ENCODE data around the gene CRACDL. TPM values are rescaled to one million over a fixed set of nuclear protein-coding genes. Genes with fewer than 3 reads are reported as not detected.

The CRACDL gene
- total RNA-seq, 1 donor: not detected

- no peak for TF ChIP-seq CTCF (IDR thresholded peaks at IDR 0.05; ENCODE audit: extremely low read depth, low read depth, low read length)
- H3K4me2 ChIP-seq (ENCODE audit: insufficient read depth, low read length): no peak overlapping the region
- H3K79me2 ChIP-seq (ENCODE audit: insufficient read depth, low read length): no peaks in the 10 kb centered on the region
- H3K36me3 ChIP-seq (ENCODE audit: insufficient read depth, low read length): no peaks in the 10 kb centered on the region
- no peak overlapping the region for H2AFZ ChIP-seq (ENCODE audit: low read length)
- H4K20me1 ChIP-seq (ENCODE audit: insufficient read depth, low read length): no peaks in the 10 kb centered on the region
- H3K9me3 ChIP-seq (ENCODE audit: low read depth, low read length): no peaks in the 10 kb centered on the region
- H3K27me3 ChIP-seq (ENCODE audit: insufficient read depth, low read length): peaks cover 5% of the 10 kb centered on the region
- no peak overlapping the region for H3K4me3 ChIP-seq (ENCODE audit: insufficient read depth, low read length)
- no peak for DNase-seq (ENCODE audit: insufficient read length, low spot score, missing footprints)
- no peaks in the 10 kb centered on the region for H3K4me1 ChIP-seq (ENCODE audit: insufficient read depth, low read length)
- H3K27ac ChIP-seq (ENCODE audit: low read depth, low read length): no peak overlapping the region
Measured at GRCh38 chr2:98816281-98816680, 119.7 kb downstream of the CRACDL start.

GRCh38 chr2:98815795-98816194 is 120.2 kb downstream of the CRACDL start:
- no peak overlapping the region for H3K4me3 ChIP-seq (ENCODE audit: insufficient read depth, low read length)
- no peak overlapping the region for H3K27ac ChIP-seq (ENCODE audit: low read depth, low read length)
- no peaks in the 10 kb centered on the region for H3K9me3 ChIP-seq (ENCODE audit: low read depth, low read length)
- no peaks in the 10 kb centered on the region for H3K4me1 ChIP-seq (ENCODE audit: insufficient read depth, low read length)
- peaks cover 4% of the 10 kb centered on the region for H3K27me3 ChIP-seq (ENCODE audit: insufficient read depth, low read length)
- no peak for TF ChIP-seq CTCF (IDR thresholded peaks at IDR 0.05; ENCODE audit: extremely low read depth, low read depth, low read length)
- no peaks in the 10 kb centered on the region for H4K20me1 ChIP-seq (ENCODE audit: insufficient read depth, low read length)
- no peak for DNase-seq (ENCODE audit: insufficient read length, low spot score, missing footprints)
- no peak overlapping the region for H2AFZ ChIP-seq (ENCODE audit: low read length)
- no peaks in the 10 kb centered on the region for H3K36me3 ChIP-seq (ENCODE audit: insufficient read depth, low read length)
- H3K79me2 ChIP-seq (ENCODE audit: insufficient read depth, low read length): no peaks in the 10 kb centered on the region
- H3K4me2 ChIP-seq (ENCODE audit: insufficient read depth, low read length): no peak overlapping the region

GRCh38 chr2:98811766-98812165 is 124.3 kb downstream of the CRACDL start:
- H3K9me3 ChIP-seq (ENCODE audit: low read depth, low read length): no peaks in the 10 kb centered on the region
- no peak overlapping the region for H3K4me2 ChIP-seq (ENCODE audit: insufficient read depth, low read length)
- H2AFZ ChIP-seq (ENCODE audit: low read length): no peak overlapping the region
- no peaks in the 10 kb centered on the region for H3K79me2 ChIP-seq (ENCODE audit: insufficient read depth, low read length)
- peaks cover 3% of the 10 kb centered on the region for H3K27me3 ChIP-seq (ENCODE audit: insufficient read depth, low read length)
- H3K4me3 ChIP-seq (ENCODE audit: insufficient read depth, low read length): no peak overlapping the region
- no peaks in the 10 kb centered on the region for H3K4me1 ChIP-seq (ENCODE audit: insufficient read depth, low read length)
- no peak for TF ChIP-seq CTCF (IDR thresholded peaks at IDR 0.05; ENCODE audit: extremely low read depth, low read depth, low read length)
- H4K20me1 ChIP-seq (ENCODE audit: insufficient read depth, low read length): no peaks in the 10 kb centered on the region
- no peaks in the 10 kb centered on the region for H3K36me3 ChIP-seq (ENCODE audit: insufficient read depth, low read length)
- DNase-seq (ENCODE audit: insufficient read length, low spot score, missing footprints): no peak
- no peak overlapping the region for H3K27ac ChIP-seq (ENCODE audit: low read depth, low read length)

GRCh38 chr2:98810588-98810928 is 125.5 kb downstream of the CRACDL start:
- H3K4me2 ChIP-seq (ENCODE audit: insufficient read depth, low read length): no peak overlapping the region
- DNase-seq (ENCODE audit: insufficient read length, low spot score, missing footprints): no peak
- H4K20me1 ChIP-seq (ENCODE audit: insufficient read depth, low read length): no peaks in the 10 kb centered on the region
- H3K36me3 ChIP-seq (ENCODE audit: insufficient read depth, low read length): no peaks in the 10 kb centered on the region
- no peaks in the 10 kb centered on the region for H3K79me2 ChIP-seq (ENCODE audit: insufficient read depth, low read length)
- H3K27ac ChIP-seq (ENCODE audit: low read depth, low read length): no peak overlapping the region
- H3K4me1 ChIP-seq (ENCODE audit: insufficient read depth, low read length): peaks cover 5% of the 10 kb centered on the region
- H3K9me3 ChIP-seq (ENCODE audit: low read depth, low read length): no peaks in the 10 kb centered on the region
- no peak overlapping the region for H2AFZ ChIP-seq (ENCODE audit: low read length)
- H3K4me3 ChIP-seq (ENCODE audit: insufficient read depth, low read length): no peak overlapping the region
- no peak for TF ChIP-seq CTCF (IDR thresholded peaks at IDR 0.05; ENCODE audit: extremely low read depth, low read depth, low read length)
- H3K27me3 ChIP-seq (ENCODE audit: insufficient read depth, low read length): peaks cover 3% of the 10 kb centered on the region

Measured in osteoblast (primary cell).